Heart left ventricle (tissue), 16 donors: Measurements from ENCODE around the gene PMM2. TPM values are rescaled to one million over a fixed set of nuclear protein-coding genes. Genes with fewer than 3 reads are reported as not detected.
"Not testable (repeated sequence)": the region's sequence is repeated elsewhere in the genome, so short reads cannot be mapped to it uniquely, and the experiment has no call there.

ENCODE experiments used
- ATAC-seq, 4 donors: fragments of 200-7000 bp; cut with Tn5 transposase; one replicate each; pipeline ENCODE4 v1.9.1; 2020 to 2022; ENCODE audit warnings: moderate library complexity in 4 of 4, mild to moderate bottlenecking in 3 of 4, moderate number of reproducible peaks in 1 of 4
- DNase-seq, 5 donors: peaks; one replicate each; pipeline ENCODE4 v3.0.0-alpha.2; 2020
- H3K27ac ChIP-seq, 12 donors: fragments of 200-600 bp; sonication (generic) in 4 of 12; one replicate each; pipeline versions ENCODE4 v1.5.0 to v1.8.0; 2016 to 2022; ENCODE audit warnings: mild to moderate bottlenecking in 2 of 12
- H3K27me3 ChIP-seq, 9 donors: fragments of 200-600 bp; sonication (generic) in 2 of 9; one replicate each; pipeline versions ENCODE4 v1.5.1 to v1.8.0; 2016 to 2022; ENCODE audit warnings: mild to moderate bottlenecking in 3 of 9
- H3K36me3 ChIP-seq, 9 donors: fragments of 200-600 bp; sonication (generic) in 2 of 9; one replicate each; pipeline versions ENCODE4 v1.5.0 to v1.8.0; 2018 to 2022; ENCODE audit warnings: mild to moderate bottlenecking in 2 of 9
- H3K4me1 ChIP-seq, 12 donors: fragments of 200-600 bp; sonication (generic) in 4 of 12; one replicate each; pipeline versions ENCODE4 v1.5.0 to v1.8.0; 2016 to 2022; ENCODE audit warnings: mild to moderate bottlenecking in 3 of 12
- H3K4me3 ChIP-seq, 12 donors: fragments of 200-600 bp; sonication (generic) in 4 of 12; one replicate each; pipeline versions ENCODE4 v1.5.0 to v1.8.0; 2017 to 2022; ENCODE audit warnings: mild to moderate bottlenecking in 9 of 12, moderate library complexity in 4 of 12
- H3K9me3 ChIP-seq, 12 donors: fragments of 200-600 bp; sonication (generic) in 4 of 12; one replicate each; pipeline versions ENCODE4 v1.5.0 to v1.8.0; 2016 to 2022; ENCODE audit warnings: mild to moderate bottlenecking in 1 of 12
- CTCF ChIP-seq, 12 donors: fragments of 200-600 bp; sonication (generic) in 4 of 12; IDR thresholded peaks; one replicate each; pipeline versions ENCODE4 v1.5.0 to v1.8.0; 2018 to 2022; ENCODE audit warnings: antibody characterized with exemption in 12 of 12, mild to moderate bottlenecking in 5 of 12
- POLR2A ChIP-seq, 2 donors: fragments of 450-650 bp; IDR thresholded peaks; one replicate each; pipeline ENCODE4 v1.6.1; 2017; ENCODE audit warnings: antibody characterized with exemption in 2 of 2, mild to moderate bottlenecking in 2 of 2, moderate library complexity in 2 of 2
- WGBS, 4 donors: extraction: QIAGEN DNeasy Blood & Tissue Kit in 2 of 4; methylation state at CpG; one replicate each; pipeline versions ENCODE4 v1.1.5 to v1.1.7; 2013 to 2018; 5-methylcytosine and 5-hydroxymethylcytosine counted together
- intact Hi-C, 10 donors: fragments of 100-400 bp; cut with DNase I; formaldehyde crosslinking; loops; one replicate each; pipeline versions ENCODE4 v1.11.1 to v1.14.2; 2022
- long read RNA-seq, 3 donors: library from polyadenylated mRNA; unstranded; transcript quantifications; one replicate each; pipeline ENCODE4 v2.0.0, GENCODE V29; 2020 to 2021
- polyA plus RNA-seq, 2 donors: library from polyadenylated mRNA; stranded (reverse); fragments of 200-250 nt; gene quantifications; one replicate each; pipeline ENCODE4 v1.2.3, GENCODE V29; 2013
- total RNA-seq, 9 donors: library from RNA; depleted of rRNA in 2 of 9; stranded (reverse); fragments of >200 nt in 2 of 9; fragmentation: NEBNext Ultra II Directional in 3 of 9; extraction: Animal tissue kit (Norgen Biotek cat#: 25700) in 3 of 9; gene quantifications; one replicate each; pipeline versions ENCODE4 v1.1.0 to v1.2.4, GENCODE V29; 2016 to 2023
- donor health status: ischemic (EF 13 %, LVEDD 7.1; RV severe dilation, severe dysfunction).
- donor health status: healthy with polysubstance abuse.
- donor health status: DM: no; HTN: yes; CAD: no.
- donor health status: DM: no; HTN: no; CAD: no.
- donor health status: ischemic (EF 25% LVEDD 6.9; RV normal size, moderate dysfunction).
- donor health status: ischemic (EF 25% LVEDD 5.7; RV mildly dilated, moderate dysfunction).
- donor health status: healthy.
- donor health status: DM: yes; HTN: yes; CAD: no.
- donor health status: ischemic (EF 35%, LVEDD 5.7; RV mildly dilated, moderate dysfunction).
- donor health status: nonischemic (EF 11% LVEDD 7.7; RV severe dilation, severe dysfunction).
- donor health status: DM: yes; HTN: yes; CAD: no.
- donor health status: PGD.
- donor health status: ischemic (EF 29% LVEDD 5.4; RV normal size, mild dysfunction).
- donor health status: nonischemic (EF 23%, LVEDD 6.1; RV moderate dilation, normal function).

The PMM2 gene
- total RNA-seq (10 to 100 TPM in 8 of 9 donors, 1 to 10 TPM in 1; 9.8 to 25.1 (median 13.4) TPM), polyA plus RNA-seq (10 to 100 TPM; 10.9 to 29.4 TPM)
- long read RNA-seq, donor 1, transcript PMM2-202 (2 exons, 569 nt): minor isoform, 5 of 20 reads
- long read RNA-seq, donor 1, transcript PMM2-201 (8 exons, 2,313 nt): major isoform, 12 of 20 reads
- long read RNA-seq, donor 1, partial matches to known transcripts: 0 of 20 reads
- long read RNA-seq, donor 1, other reads (novel, unspliced or antisense): 1 of 20 reads
- long read RNA-seq, donor 2, transcript PMM2-202 (2 exons, 569 nt): minor isoform, 20 of 62 reads
- long read RNA-seq, donor 2, transcript PMM2-201 (8 exons, 2,313 nt): major isoform, 35 of 62 reads
- long read RNA-seq, donor 2, partial matches to known transcripts: 0 of 62 reads
- long read RNA-seq, donor 2, other reads (novel, unspliced or antisense): 6 of 62 reads
- long read RNA-seq, donor 3, transcript PMM2-201 (8 exons, 2,313 nt): major isoform, 8 of 14 reads
- long read RNA-seq, donor 3, partial matches to known transcripts: 1 of 14 reads
- long read RNA-seq, donor 3, other reads (novel, unspliced or antisense): 2 of 14 reads

- ATAC-seq (peak; percentile 99 to 100 (median 100)), DNase-seq (peak; percentile 96 to 98 (median 97))
- H3K27ac ChIP-seq: peak within 1 kb of the TSS in 11 of 12 donors; percentile 65 to 90 (median 83)
- H3K4me1 ChIP-seq: peaks cover 0 to 40% (median 27%) of the 10 kb centered on the region in 12 donors
- no peaks in the 10 kb centered on the region for H3K27me3 ChIP-seq
- peak within 1 kb of the TSS; percentile 71 to 100 (median 88) for H3K4me3 ChIP-seq
- TF ChIP-seq CTCF (IDR thresholded peaks at IDR 0.05) (no peak), POLR2A (IDR thresholded peaks at IDR 0.05) (peak in 1 of 2 donors; percentile 71)
- intact Hi-C loops: loop anchor here (2.0 to 10.0 kb wide), 13 partner anchors 70 to 295 kb away; partner anchors contain the start of genes CARHSP1 (in 6 of the 10), ABAT (in 2 of the 10), LITAFD (in 2 of the 10) and HAPSTR1 (in 1 of the 10)
- WGBS, 4 donors: 0 to 1% (median 1%) methylated on average over 58 to 61 of the region's 61 CpGs
- peaks cover 0 to 31% (median 13%) of the 10 kb centered on the region in 9 donors for H3K36me3 ChIP-seq
- no peaks in the 10 kb centered on the region for H3K9me3 ChIP-seq
Observed at GRCh38 chr16:8797364-8798173, at the start of gene PMM2, which contains the start of gene TMEM186. TSS of gene PMM2 (plus strand) at chr16:8797839. CDS start at chr16:8797883, 44 bp downstream. TSS of gene TMEM186 (minus strand) at chr16:8797639. CDS start at chr16:8797614, 25 bp downstream.

- ATAC-seq, intact Hi-C loops, DNase-seq: not testable (repeated sequence)
Observed at GRCh38 chr16:8748944-8749343, 48.7 kb upstream of the PMM2 start.

DNA sequence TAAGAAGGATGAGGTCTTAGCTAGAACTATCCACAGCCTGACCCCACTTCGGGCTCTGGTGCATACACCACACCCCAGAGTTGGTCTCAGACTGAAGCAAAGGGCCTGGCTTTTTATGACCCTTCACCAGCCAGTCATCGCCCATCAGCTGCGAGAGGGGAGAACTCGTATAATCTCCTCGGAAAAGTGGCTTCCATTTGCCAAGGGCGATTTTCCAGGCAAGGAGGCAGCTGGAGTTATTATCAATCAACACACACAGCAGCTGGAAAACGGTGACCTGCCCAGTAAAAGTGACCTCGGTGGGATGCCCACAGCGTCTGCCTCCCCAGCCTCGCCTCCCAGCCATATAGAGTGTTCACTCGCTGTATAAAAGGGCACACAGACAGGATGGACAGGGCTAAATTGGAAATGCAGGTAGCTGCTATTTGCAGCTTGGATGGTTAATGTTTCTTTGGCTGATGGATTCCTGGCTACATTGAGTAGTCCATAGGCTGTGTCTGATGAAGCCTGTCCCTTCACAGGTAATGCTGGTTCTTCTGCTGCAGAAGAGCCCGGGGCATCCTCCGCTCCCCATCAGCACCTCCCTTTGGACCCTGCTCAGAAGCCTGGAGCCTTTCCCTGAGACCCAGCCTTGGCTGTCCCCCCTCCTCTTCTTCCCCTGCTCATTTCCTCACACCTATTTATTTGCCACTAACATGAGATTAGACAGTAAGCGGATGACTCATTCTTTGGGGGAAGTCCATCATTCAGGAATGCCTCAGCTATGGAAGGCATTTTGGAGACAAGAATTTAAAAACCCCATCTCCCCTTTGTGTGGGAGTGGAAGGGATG is 45.9 kb upstream of the PMM2 start:
- no peaks in the 10 kb centered on the region for H3K27me3 ChIP-seq
- DNase-seq: no peak
- H3K4me1 ChIP-seq: peaks cover 0 to 12% (median 0%) of the 10 kb centered on the region in 12 donors
- peak; percentile 41 to 81 (median 72) for ATAC-seq
- TF ChIP-seq POLR2A (IDR thresholded peaks at IDR 0.05): no peak
- no peak for TF ChIP-seq CTCF (IDR thresholded peaks at IDR 0.05)
- H3K4me3 ChIP-seq: no peak overlapping the region
- intact Hi-C loops: no loop called here
- H3K27ac ChIP-seq: peak overlapping the region in 1 of 12 donors; percentile 24
- peaks cover 0 to 22% (median 0%) of the 10 kb centered on the region in 9 donors for H3K36me3 ChIP-seq
- WGBS, 4 donors: 51 to 58% (median 56%) methylated on average over 13 to 14 of the region's 14 CpGs
- no peaks in the 10 kb centered on the region for H3K9me3 ChIP-seq

More at GRCh38 chr16:8748944-8749343, 48.7 kb upstream of the PMM2 start:
- H3K4me3 ChIP-seq, H3K9me3 ChIP-seq, H3K27me3 ChIP-seq, H3K27ac ChIP-seq: not testable (repeated sequence)
- H3K36me3 ChIP-seq: peaks cover 0 to 17% (median 0%) of the 10 kb centered on the region in 9 donors
- H3K4me1 ChIP-seq: peaks cover 0 to 12% (median 0%) of the 10 kb centered on the region in 12 donors
- 91 to 95% (median 93%) methylated on average over 9 of the region's 9 CpGs for WGBS, 4 donors

DNA sequence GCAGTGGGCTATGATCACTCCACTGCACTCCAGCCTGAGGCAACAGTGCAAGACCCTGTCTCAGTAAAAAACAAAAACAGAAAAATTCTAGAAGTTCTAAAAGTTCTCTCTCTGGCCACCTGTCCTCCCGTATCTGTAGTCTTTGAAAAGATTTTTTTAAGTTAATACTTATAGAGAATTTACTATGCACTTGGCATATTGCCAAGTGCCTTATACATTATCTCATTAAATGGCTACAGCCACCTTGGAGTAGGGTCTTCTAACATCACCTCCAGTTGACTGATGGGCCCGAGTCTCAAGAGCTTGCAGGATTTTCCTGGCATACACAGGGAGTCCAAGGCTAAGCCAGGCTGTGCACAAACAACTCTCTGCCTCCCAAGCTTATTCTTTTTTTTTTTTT is 44.9 kb upstream of the PMM2 start:
- Histone ChIP-seq H3K4me1 (peaks cover 0 to 12% (median 0%) of the 10 kb centered on the region in 12 donors), H3K27ac (no peak overlapping the region), H3K27me3 (no peaks in the 10 kb centered on the region), H3K9me3 (no peaks in the 10 kb centered on the region), H3K36me3 (peaks cover 0 to 25% (median 0%) of the 10 kb centered on the region in 9 donors), H3K4me3 (no peak overlapping the region)
- WGBS, 4 donors: 37 to 41% (median 39%) methylated on average over 2 of the region's 2 CpGs
- no peak for TF ChIP-seq POLR2A (IDR thresholded peaks at IDR 0.05)
- no peak for TF ChIP-seq CTCF (IDR thresholded peaks at IDR 0.05)
- no peak for ATAC-seq
- DNase-seq: no peak
- intact Hi-C loops: no loop called here
